Glutamatergic neuron (in vitro differentiated cells): ENCODE measurements around the gene PRKAB1. TPM values are rescaled to one million over a fixed set of nuclear protein-coding genes. Genes with fewer than 3 reads are reported as not detected.

Source experiments
- DNase-seq: peaks from one replicate; pipeline ENCODE4 v3.0.0; 2022
- H3K27ac Mint-ChIP-seq: one replicate; pipeline ENCODE4 v1.8.0; 2020; ENCODE audit warnings: mild to moderate bottlenecking, mixed read lengths, inconsistent platforms; ENCODE audit not compliant: unreplicated experiment
- H3K27me3 Mint-ChIP-seq: one replicate; pipeline ENCODE4 v1.8.0; 2020; ENCODE audit warnings: mild to moderate bottlenecking, moderate library complexity, mixed read lengths, inconsistent platforms; ENCODE audit not compliant: unreplicated experiment
- H3K36me3 Mint-ChIP-seq: one replicate; pipeline ENCODE4 v1.8.0; 2020; ENCODE audit warnings: mild to moderate bottlenecking, mixed read lengths, inconsistent platforms; ENCODE audit not compliant: unreplicated experiment
- H3K4me1 Mint-ChIP-seq: one replicate; pipeline ENCODE4 v1.8.0; 2020; ENCODE audit warnings: mild to moderate bottlenecking, low read depth, mixed read lengths, inconsistent platforms; ENCODE audit not compliant: unreplicated experiment
- H3K4me3 Mint-ChIP-seq: one replicate; pipeline ENCODE4 v1.8.0; 2020; ENCODE audit warnings: mild to moderate bottlenecking, mixed read lengths, inconsistent platforms; ENCODE audit not compliant: unreplicated experiment
- H3K9me3 Mint-ChIP-seq: one replicate; pipeline ENCODE4 v1.8.0; 2020; ENCODE audit warnings: mild to moderate bottlenecking, moderate library complexity, mixed read lengths, inconsistent platforms; ENCODE audit not compliant: unreplicated experiment
- total RNA-seq: library from RNA; stranded (reverse); fragmentation: NEBNext Ultra II Directional; extraction: Animal tissue kit (Norgen Biotek cat#: 25700); gene quantifications from one replicate; pipeline ENCODE4 v1.2.1, GENCODE V29; 2021; ENCODE audit not compliant: unreplicated experiment
- TF ChIP-seq, protein P1 (sequence below): fragments of 200-600 bp; sonication (generic); IDR thresholded peaks from one replicate; pipeline ENCODE4 v1.5.0; 2021; ENCODE audit not compliant: partially characterized antibody, unreplicated experiment

PRKAB1 gene
- total RNA-seq, 1 donor from 2014 or later, result 37.5 TPM

DNA sequence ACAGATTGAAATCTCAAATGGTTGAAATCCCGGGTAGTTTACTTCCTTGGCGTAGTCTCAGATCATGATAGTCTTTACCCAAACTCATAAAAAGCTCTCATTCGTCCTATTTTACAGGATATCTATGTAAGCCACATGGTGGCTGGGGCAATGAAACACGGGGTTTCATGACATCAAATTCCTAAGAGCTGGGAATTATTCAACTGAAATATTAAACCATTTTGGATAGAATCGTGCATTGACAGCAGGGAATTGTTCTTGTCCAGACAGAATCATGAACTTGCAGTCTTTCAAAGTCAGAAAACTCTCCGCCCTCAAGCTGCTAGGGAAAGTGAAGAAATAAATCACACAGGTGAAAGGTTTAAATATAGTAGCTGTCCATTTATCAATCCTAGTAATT, 33.2 kb upstream of the PRKAB1 start:
- H3K4me3 Mint-ChIP-seq, result no peak overlapping the region
- peaks cover 3% of the 10 kb centered on the region for H3K27me3 Mint-ChIP-seq
- H3K9me3 Mint-ChIP-seq, result no peaks in the 10 kb centered on the region
- H3K36me3 Mint-ChIP-seq, result no peaks in the 10 kb centered on the region
- TF ChIP-seq, protein P1, sequence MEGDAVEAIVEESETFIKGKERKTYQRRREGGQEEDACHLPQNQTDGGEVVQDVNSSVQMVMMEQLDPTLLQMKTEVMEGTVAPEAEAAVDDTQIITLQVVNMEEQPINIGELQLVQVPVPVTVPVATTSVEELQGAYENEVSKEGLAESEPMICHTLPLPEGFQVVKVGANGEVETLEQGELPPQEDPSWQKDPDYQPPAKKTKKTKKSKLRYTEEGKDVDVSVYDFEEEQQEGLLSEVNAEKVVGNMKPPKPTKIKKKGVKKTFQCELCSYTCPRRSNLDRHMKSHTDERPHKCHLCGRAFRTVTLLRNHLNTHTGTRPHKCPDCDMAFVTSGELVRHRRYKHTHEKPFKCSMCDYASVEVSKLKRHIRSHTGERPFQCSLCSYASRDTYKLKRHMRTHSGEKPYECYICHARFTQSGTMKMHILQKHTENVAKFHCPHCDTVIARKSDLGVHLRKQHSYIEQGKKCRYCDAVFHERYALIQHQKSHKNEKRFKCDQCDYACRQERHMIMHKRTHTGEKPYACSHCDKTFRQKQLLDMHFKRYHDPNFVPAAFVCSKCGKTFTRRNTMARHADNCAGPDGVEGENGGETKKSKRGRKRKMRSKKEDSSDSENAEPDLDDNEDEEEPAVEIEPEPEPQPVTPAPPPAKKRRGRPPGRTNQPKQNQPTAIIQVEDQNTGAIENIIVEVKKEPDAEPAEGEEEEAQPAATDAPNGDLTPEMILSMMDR, result no peak
- H3K4me1 Mint-ChIP-seq, result no peaks in the 10 kb centered on the region
- no peak for DNase-seq
- H3K27ac Mint-ChIP-seq, result no peak overlapping the region

DNA sequence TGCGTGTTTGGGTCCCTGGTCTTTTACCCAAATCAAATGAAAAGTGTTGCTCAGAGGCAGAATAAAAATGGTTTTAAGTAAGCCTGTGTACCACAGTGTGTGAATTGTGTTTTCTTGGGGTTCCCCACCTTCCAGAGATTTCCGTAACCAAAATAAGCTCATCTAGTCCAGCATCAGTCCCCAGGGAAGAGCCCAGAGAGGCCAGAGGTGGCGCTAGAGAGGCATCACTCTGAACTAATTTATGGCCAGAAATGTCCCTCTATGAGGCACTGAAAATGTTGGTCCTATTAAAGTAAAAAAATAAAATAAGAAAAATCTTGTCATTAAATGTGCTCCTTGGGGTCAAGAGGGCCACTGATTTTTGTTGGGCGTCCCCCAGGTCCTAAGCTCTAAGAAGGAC, 24.9 kb upstream of the PRKAB1 start:
- no peak overlapping the region for H3K4me3 Mint-ChIP-seq
- no peak overlapping the region for H3K27ac Mint-ChIP-seq
- TF ChIP-seq, protein P1, result peak; percentile 49
- peak; percentile 31 for DNase-seq
- no peaks in the 10 kb centered on the region for H3K4me1 Mint-ChIP-seq
- H3K36me3 Mint-ChIP-seq, result peaks cover 8% of the 10 kb centered on the region
- H3K9me3 Mint-ChIP-seq, result no peaks in the 10 kb centered on the region
- H3K27me3 Mint-ChIP-seq, result peaks cover 5% of the 10 kb centered on the region

DNA sequence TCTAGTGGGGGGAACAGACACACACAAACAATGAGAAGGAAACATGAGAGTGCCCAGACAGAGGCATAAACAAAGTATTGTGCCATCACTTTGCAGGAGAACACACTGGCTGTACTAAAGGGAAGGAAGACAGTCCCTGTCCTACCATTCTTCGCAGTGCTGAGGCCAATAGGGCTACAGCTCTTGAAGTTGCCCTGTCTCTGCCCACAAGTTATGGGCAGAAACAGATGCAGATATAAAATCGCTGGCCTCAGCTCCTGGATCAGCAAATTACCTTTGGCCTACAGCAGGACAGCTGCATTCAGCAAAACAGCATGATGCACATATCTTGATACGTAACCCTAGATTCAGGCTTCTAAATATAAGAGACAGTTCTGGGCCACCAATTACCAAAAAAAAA, 23.0 kb upstream of the PRKAB1 start:
- H3K27ac Mint-ChIP-seq, result no peak overlapping the region
- no peaks in the 10 kb centered on the region for H3K4me1 Mint-ChIP-seq
- no peaks in the 10 kb centered on the region for H3K9me3 Mint-ChIP-seq
- DNase-seq, result no peak
- peaks cover 8% of the 10 kb centered on the region for H3K36me3 Mint-ChIP-seq
- H3K4me3 Mint-ChIP-seq, result no peak overlapping the region
- peaks cover 5% of the 10 kb centered on the region for H3K27me3 Mint-ChIP-seq
- TF ChIP-seq, protein P1, result no peak

DNA sequence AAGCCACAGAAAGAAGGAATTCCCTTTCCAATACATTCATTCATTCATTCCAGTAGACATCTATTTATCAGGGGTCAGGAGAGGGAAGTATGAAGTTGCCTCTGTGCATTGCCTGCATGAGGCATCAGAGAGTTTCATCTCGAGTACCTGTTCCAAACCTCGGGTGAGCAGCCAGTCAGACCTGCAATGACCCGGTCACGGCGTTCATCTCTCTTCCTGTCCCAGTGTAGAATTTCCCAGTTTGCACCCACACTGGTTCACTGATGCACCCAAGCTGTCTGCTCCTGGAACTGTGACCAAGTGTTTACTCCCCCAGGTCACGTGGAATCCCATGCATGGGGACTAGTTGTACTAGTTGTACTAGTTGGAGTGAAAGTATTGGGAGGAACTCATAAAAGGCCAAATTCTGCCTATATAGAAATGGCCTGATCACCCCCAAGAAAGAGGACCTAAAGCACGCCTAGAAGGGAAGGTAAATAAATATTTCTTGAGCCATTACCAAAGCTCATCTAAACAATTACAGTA, 22.3 kb upstream of the PRKAB1 start:
- H3K27ac Mint-ChIP-seq, result no peak overlapping the region
- H3K9me3 Mint-ChIP-seq, result no peaks in the 10 kb centered on the region
- H3K4me1 Mint-ChIP-seq, result no peaks in the 10 kb centered on the region
- peaks cover 5% of the 10 kb centered on the region for H3K27me3 Mint-ChIP-seq
- TF ChIP-seq, protein P1, result no peak
- peaks cover 8% of the 10 kb centered on the region for H3K36me3 Mint-ChIP-seq
- no peak overlapping the region for H3K4me3 Mint-ChIP-seq
- no peak for DNase-seq

DNA sequence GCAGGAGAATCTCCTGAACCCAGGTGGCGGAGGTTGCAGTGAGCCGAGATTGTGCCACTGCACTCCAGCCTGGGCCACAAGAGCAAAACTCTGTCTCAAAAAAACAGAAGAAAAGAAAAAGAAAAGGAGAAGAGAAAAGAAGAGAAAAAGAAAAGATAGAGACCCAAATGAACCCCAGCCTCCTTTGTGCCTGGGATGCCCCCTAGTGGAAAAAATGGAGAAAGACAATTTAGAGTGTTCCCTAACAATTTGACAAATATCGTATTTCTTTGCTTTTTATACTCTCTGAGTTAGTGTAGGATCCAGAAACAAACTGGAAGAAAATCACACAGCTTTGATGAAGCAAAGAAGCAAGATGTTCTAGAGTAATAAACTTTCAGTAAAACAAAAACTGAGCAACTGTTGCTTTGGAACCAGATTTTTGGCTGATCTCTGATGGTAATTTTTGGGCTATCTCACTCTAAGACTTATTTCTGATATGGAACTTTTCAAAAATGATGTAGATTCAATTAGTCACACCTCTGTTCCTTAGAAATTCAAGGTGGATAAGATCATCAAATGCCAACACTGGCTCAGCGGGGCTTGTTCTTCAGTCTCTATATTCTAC, 18.6 kb upstream of the PRKAB1 start:
- TF ChIP-seq, protein P1, result peak; percentile 84
- DNase-seq, result no peak
- H3K9me3 Mint-ChIP-seq, result peaks cover 6% of the 10 kb centered on the region
- H3K27ac Mint-ChIP-seq, result no peak overlapping the region
- H3K4me3 Mint-ChIP-seq, result no peak overlapping the region
- peaks cover 8% of the 10 kb centered on the region for H3K36me3 Mint-ChIP-seq
- H3K27me3 Mint-ChIP-seq, result peaks cover 3% of the 10 kb centered on the region
- no peaks in the 10 kb centered on the region for H3K4me1 Mint-ChIP-seq
